GM13977 (cell line): ENCODE results near the gene BMERB1.

ENCODE experiments used
- DNase-seq: peaks from one replicate; pipeline ENCODE4 v3.0.0; 2012; ENCODE audit warnings: low spot score
- CTCF ChIP-seq: IDR thresholded peaks from 2 replicates; pipeline ENCODE4 v1.5.1; 2012; ENCODE audit warnings: mild to moderate bottlenecking, control low read depth; ENCODE audit not compliant: insufficient read depth; ENCODE audit errors: extremely low read depth, missing control alignments
- in situ Hi-C: fragments of 300-500 bp; cut with MboI; formaldehyde crosslinking; loops from one replicate; pipeline ENCODE4 v1.12.0; 2022; ENCODE audit warnings: low sequenced_read_pairs, low pct_unique_long_range_greater_than_20kb, mixed read lengths, inconsistent platforms; ENCODE audit not compliant: unreplicated experiment

Gene BMERB1

GRCh38 chr16:15491411-15491810, 57.0 kb downstream of the BMERB1 start:
- no peak for DNase-seq
- TF ChIP-seq CTCF: no peak
- in situ Hi-C loops: no loop called here

- in situ Hi-C loops: no loop called here
- no peak for TF ChIP-seq CTCF
Measured at GRCh38 chr16:15492091-15492740, 57.8 kb downstream of the BMERB1 start.

GRCh38 chr16:15493466-15494180, 59.2 kb downstream of the BMERB1 start:
- DNase-seq: no peak
- no peak for TF ChIP-seq CTCF
- in situ Hi-C loops: no loop called here

More at GRCh38 chr16:15492091-15492740, 57.8 kb downstream of the BMERB1 start:
- DNase-seq: no peak

- no peak for DNase-seq
- in situ Hi-C loops: no loop called here
- no peak for TF ChIP-seq CTCF
Measured at GRCh38 chr16:15494236-15494635, 59.8 kb downstream of the BMERB1 start.

- no peak for TF ChIP-seq CTCF
- in situ Hi-C loops: no loop called here
- no peak for DNase-seq
Measured at GRCh38 chr16:15495898-15496297, 61.5 kb downstream of the BMERB1 start.

GRCh38 chr16:15498427-15499175, 64.2 kb downstream of the BMERB1 start:
- TF ChIP-seq CTCF: no peak
- in situ Hi-C loops: no loop called here
- no peak for DNase-seq
